GM20000 (cell line): Measurements from ENCODE around the gene GSS.
"Not testable (repeated sequence)": the region's sequence is repeated elsewhere in the genome, so short reads cannot be mapped to it uniquely, and the experiment has no call there.

ENCODE experiments used
- DNase-seq: peaks from one replicate; pipeline ENCODE4 v3.0.0; 2012; ENCODE audit warnings: low spot score
- CTCF ChIP-seq: IDR thresholded peaks from 2 replicates; pipeline ENCODE4 v1.5.1; 2012; ENCODE audit warnings: mild to moderate bottlenecking, control low read depth; ENCODE audit errors: extremely low read depth, missing control alignments

Gene GSS

DNA sequence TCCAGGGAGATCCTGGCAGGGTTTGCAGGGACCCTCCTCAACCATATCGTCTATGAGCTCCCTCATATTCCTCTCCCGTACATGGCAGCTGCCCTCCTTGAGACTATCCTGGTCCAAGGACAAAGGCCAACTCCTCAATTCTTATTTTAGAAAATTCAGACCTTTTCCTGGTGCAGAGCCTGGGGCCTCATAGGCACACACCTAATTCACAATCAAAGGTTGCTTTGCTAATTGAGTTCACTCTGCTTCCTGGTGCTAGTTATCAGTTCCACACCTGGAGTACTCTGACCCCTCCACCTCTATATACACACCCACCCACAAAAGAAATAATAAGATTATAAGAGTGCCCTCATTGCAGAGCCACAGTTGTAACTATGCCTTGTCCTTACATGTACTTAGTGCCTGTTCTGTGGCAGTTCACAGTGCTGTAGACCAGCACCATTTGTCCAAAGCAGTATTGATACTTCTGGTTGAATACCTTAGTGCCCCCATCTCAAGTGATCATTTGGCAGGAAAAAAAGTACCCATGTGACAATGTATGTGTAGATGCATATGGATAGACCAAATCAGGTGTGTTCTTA is 38.7 kb downstream of the GSS start:
- TF ChIP-seq CTCF: no peak
- no peak for DNase-seq

DNA sequence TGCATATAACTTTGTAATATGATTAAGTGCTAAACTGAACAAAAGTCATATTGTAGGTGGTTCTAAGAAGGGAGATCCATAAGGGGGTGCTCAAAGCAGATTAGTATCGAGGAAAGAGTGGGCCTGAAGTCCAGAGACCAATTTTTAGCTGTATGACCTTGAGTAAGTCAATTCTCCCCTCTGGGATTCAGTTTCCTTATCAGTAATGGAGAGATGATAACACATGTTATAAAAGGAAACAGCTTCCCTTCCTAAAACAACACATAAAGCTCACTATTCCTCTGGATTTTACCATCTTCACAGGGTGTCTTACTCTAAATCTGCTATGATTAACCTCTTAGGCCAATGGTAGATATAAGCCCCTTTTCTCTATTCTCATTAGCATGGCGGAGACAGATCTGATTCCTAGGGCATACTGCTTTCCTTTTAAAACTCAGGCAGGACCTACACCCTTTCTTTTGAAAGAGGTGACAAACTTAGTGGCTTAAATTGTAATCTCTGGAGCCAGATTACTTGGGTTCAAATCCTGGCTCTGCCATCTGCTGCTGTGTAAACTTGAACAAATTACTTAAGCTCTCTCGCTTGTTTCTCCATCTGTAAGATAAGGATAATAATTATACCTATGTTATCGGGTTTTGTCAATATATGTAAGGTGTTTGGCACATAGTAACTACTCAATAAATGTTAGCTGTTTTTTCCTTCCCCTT is 39.7 kb downstream of the GSS start:
- TF ChIP-seq CTCF: no peak
- no peak for DNase-seq

DNA sequence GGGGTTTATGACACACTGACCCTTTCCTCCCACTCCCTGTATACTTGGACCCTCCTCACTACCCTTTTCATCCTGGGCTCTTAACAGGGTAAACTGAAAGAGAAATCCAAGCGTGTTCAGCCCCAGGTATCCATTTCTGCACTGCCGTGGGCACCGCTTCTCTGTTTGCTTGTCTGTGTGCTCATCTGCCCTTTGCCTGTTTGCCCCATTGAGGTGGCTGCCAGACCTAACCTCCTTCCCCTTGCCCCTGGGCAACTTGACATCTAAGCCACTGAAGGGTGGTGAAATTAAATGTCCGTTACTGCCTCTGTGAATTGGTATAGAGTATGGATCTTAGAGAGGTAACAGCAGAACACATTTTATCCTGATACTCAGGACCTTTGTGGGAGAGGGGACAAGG is 40.5 kb downstream of the GSS start:
- no peak for TF ChIP-seq CTCF
- DNase-seq: no peak

DNA sequence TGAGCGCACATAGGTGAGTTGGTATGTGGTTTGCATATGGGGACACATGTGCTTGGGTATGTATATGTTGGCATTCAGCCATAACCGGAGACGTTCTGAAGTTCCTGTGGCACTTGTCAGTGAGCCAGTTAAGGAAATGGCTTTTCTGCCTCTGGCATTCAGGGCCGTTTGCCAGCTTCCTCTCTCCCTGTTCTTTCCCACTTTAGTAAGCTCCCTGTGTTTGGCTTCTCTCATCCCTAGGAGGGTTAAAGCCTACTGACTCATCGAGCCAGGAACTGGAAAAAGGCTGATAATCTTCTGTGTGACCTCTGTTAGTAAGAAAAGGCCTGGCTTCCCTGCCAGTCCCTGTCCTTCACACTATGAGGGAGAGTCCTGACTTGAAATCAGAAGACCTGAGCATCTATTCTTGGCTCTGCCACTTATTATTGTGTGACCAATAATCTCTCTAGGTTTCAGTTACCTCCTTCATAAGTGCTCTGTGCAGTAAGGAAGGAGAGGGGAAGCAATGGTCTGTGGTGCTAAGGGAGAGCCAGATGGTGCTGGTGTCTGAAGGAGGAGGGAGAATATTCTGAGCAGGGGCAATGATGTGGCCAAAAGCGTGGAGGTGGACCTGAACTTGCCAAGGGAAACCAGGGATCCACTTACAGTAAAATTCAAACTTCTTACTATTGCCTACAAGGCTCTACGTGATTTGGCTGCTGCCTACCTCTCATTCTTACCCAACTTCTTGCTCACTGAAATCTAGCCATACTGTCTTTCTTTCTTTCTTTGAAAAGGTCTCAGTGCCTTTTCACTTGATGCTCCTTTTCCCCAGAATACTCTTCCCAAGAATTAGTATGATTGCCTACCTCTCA is 47.8 kb downstream of the GSS start:
- no peak for TF ChIP-seq CTCF
- no peak for DNase-seq

- TF ChIP-seq CTCF: no peak
- peak; percentile 68 for DNase-seq
Measured at GRCh38 chr20:34904202-34904621, 51.4 kb downstream of the GSS start.

DNA sequence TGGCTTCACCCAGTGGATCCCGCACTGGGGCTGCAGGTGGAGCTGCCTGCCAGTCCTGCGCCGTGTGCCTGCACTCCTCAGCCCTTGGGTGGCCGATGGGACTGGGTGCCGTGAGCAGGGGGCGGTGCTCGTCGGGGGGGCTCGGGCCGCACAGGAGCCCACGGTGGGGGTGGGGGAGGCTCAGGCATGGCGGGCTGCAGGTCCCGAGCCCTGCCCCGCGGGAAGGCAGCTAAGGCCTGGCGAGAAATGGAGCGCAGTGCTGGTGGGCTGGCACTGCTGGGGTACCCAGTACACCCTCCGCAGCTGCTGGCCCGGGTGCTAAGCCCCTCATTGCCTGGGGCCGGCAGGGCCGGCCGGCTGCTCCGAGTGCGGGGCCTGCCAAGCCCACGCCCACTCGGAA is 56.9 kb downstream of the GSS start:
- not testable (repeated sequence) for DNase-seq

DNA sequence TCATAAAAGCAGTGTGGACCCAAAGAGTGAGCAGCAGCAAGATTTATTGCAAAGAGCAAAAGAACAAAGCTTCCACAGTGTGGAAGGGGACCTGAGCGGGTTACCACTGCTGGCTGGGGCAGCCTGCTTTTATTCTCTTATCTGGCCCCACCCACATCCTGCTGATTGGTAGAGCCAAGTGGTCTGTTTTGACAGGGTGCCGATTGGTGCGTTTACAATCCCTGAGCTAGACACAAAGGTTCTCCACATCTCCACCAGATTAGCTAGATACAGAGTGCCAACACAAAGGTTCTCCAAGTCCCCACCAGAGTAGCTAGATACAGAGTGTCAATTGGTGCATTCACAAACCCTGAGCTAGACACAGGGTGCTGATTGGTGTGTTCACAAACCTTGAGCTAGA is 57.5 kb downstream of the GSS start:
- DNase-seq: not testable (repeated sequence)

DNA sequence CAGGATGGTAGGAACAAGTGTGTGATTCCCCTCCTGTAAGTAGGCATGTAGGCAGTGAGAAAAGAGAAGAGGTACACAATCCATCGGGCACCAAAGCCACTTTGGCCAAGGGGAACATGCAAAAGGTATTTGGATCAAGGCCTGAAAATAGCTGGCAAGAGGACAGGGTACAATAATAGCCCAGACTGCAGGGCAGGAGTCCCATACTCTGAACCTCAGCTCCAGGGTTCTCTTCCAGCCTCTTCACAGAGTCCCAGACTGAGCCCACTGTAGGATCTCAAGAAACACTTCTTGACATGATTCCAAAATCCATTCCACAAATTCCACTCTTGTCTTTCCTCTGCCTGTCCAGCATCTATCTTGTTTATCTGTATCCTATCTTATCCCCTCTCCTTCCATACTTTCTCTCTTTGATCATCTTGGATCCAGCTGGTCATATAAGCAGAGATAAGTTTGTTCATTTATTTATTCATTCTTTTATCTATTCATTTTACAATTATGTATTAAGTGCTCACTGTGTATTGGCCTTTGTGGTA is 59.5 kb downstream of the GSS start:
- no peak for TF ChIP-seq CTCF

More for the DNA sequence above, 59.5 kb downstream of the GSS start:
- no peak for DNase-seq
